Aorta (tissue), 5 donors: ENCODE data around the gene CTSW. TPM values are rescaled to one million over a fixed set of nuclear protein-coding genes. Genes with fewer than 3 reads are reported as not detected.

Experiments used
- ATAC-seq: fragments of 200-7000 bp; cut with Tn5 transposase; one replicate; pipeline ENCODE4 v1.9.1; 2022; ENCODE audit warnings: moderate library complexity; ENCODE audit not compliant: low FRiP score
- DNase-seq, 2 donors: peaks; one replicate each; pipeline ENCODE4 v3.0.0-alpha.2; 2020
- H3K27ac ChIP-seq, 2 donors: one replicate each; pipeline ENCODE4 v1.5.1; 2013; ENCODE audit warnings: low read length in 2 of 2, mild to moderate bottlenecking in 2 of 2, moderate library complexity in 2 of 2, control low read depth in 1 of 2, inconsistent platforms in 1 of 2, low read depth in 1 of 2
- H3K27me3 ChIP-seq, 2 donors: one replicate each; pipeline ENCODE4 v1.6.1; 2013; ENCODE audit warnings: control low read depth in 1 of 2, low read length in 1 of 2, mild to moderate bottlenecking in 1 of 2, moderate library complexity in 1 of 2; ENCODE audit not compliant: insufficient read depth in 2 of 2, control insufficient read depth in 1 of 2
- H3K36me3 ChIP-seq, 2 donors: one replicate each; pipeline ENCODE4 v1.6.1; 2013; ENCODE audit warnings: control low read depth in 1 of 2, low read length in 1 of 2, mild to moderate bottlenecking in 1 of 2; ENCODE audit not compliant: insufficient read depth in 2 of 2, control insufficient read depth in 1 of 2
- H3K4me1 ChIP-seq, 2 donors: one replicate each; pipeline ENCODE4 v1.6.1; 2013; ENCODE audit warnings: low read length in 2 of 2, control low read depth in 1 of 2, mild to moderate bottlenecking in 1 of 2, moderate library complexity in 1 of 2; ENCODE audit not compliant: insufficient read depth in 2 of 2, control insufficient read depth in 1 of 2
- H3K4me3 ChIP-seq, 2 donors: one replicate each; pipeline ENCODE4 v1.5.1; 2013; ENCODE audit warnings: low read length in 2 of 2, control low read depth in 1 of 2, mild to moderate bottlenecking in 1 of 2
- H3K9me3 ChIP-seq: one replicate; pipeline ENCODE4 v1.6.1; 2013; ENCODE audit warnings: mild to moderate bottlenecking, low read length; ENCODE audit not compliant: control insufficient read depth
- WGBS, 2 donors: extraction: QIAGEN DNeasy Blood & Tissue Kit; methylation state at CpG; one replicate each; pipeline ENCODE4 v1.1.7; 2013; 5-methylcytosine and 5-hydroxymethylcytosine counted together
- intact Hi-C, 2 donors: fragments of 100-400 bp; cut with DNase I; formaldehyde crosslinking; loops; one replicate each; pipeline versions ENCODE4 v1.14.2 to v1.15.0; 2022
- polyA plus RNA-seq, 2 donors: library from polyadenylated mRNA; stranded (reverse); fragments of 200-250 nt; gene quantifications; one replicate each; pipeline ENCODE4 v1.2.3, GENCODE V29; 2013
- total RNA-seq, 2 donors: library from RNA; stranded (reverse); fragmentation: NEBNext Ultra II Directional; extraction: Animal tissue kit (Norgen Biotek cat#: 25700); gene quantifications; one replicate each; pipeline ENCODE4 v1.2.1, GENCODE V29; 2021
- donor health status: healthy with polysubstance abuse.
- donor health status: Bipolar disorder and iron deficiency.
- donor health status: DM: no; HTN: no; CAD: no.
- donor health status: DM: no; HTN: no; CAD: no.
- donor health status: DM: yes; HTN: yes; CAD: no.

The CTSW gene
- total and polyA plus RNA-seq, 4 donors: 1.8 to 3.9 (median 2.3) TPM

DNA sequence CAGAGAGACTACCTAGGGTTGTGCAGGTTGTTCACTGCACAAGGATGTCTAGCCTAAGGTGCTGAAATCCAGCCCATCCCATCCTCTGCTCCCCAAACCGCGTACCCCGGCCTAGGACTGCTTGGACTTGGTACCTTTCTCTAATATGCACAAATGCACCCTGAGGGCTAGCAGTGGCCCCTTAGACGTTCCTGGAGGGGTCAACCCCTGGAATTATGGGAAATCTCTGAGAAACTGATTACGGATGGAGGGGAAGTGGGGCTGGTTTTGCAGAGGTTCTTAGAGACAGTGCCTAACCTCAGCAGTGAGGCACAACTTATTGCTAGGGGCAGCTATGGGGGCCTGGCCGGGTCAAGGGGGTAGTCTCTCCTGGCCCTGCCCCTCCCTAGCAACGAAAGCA is 36.8 kb downstream of the CTSW start:
- WGBS, 2 donors: 51 to 56% methylated on average over 7 of the region's 7 CpGs
- no peak for ATAC-seq
- intact Hi-C loops: no loop called here

DNA sequence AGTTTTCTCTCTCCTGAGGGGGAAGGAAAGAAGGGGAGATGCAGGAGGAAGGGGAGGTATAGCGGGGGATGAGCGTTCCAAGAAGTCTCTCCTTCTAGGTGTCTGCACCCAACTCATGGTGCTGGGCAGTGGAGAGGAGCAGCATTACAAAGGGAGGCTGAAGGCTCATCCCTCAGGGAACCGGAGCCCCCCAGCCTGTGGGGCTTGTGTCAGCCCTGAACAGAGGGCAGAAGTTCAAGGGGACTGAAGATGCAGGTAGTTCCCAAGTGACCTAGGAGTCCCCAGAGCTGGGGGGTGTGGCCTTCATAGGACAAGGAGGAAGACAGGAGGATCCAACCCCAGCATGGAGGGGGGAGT is 37.4 kb downstream of the CTSW start:
- DNase-seq (no peak), ATAC-seq (no peak)
- Histone ChIP-seq H3K9me3 (no peaks in the 10 kb centered on the region), H3K36me3 (no peaks in the 10 kb centered on the region), H3K4me3 (no peak overlapping the region), H3K27ac (peak overlapping the region; percentile 23 to 91), H3K27me3 (no peaks in the 10 kb centered on the region), H3K4me1 (peaks cover 0 to 1% of the 10 kb centered on the region in 2 donors)
- intact Hi-C loops: no loop called here
- WGBS, 2 donors: 88 to 100% methylated on average over 3 of the region's 3 CpGs

More for the DNA sequence above, 36.8 kb downstream of the CTSW start:
- Histone ChIP-seq H3K9me3 (no peaks in the 10 kb centered on the region), H3K27ac (peak overlapping the region; percentile 45 to 91), H3K4me1 (peaks cover 0 to 1% of the 10 kb centered on the region in 2 donors), H3K4me3 (no peak overlapping the region), H3K27me3 (no peaks in the 10 kb centered on the region), H3K36me3 (no peaks in the 10 kb centered on the region)
- DNase-seq: no peak

DNA sequence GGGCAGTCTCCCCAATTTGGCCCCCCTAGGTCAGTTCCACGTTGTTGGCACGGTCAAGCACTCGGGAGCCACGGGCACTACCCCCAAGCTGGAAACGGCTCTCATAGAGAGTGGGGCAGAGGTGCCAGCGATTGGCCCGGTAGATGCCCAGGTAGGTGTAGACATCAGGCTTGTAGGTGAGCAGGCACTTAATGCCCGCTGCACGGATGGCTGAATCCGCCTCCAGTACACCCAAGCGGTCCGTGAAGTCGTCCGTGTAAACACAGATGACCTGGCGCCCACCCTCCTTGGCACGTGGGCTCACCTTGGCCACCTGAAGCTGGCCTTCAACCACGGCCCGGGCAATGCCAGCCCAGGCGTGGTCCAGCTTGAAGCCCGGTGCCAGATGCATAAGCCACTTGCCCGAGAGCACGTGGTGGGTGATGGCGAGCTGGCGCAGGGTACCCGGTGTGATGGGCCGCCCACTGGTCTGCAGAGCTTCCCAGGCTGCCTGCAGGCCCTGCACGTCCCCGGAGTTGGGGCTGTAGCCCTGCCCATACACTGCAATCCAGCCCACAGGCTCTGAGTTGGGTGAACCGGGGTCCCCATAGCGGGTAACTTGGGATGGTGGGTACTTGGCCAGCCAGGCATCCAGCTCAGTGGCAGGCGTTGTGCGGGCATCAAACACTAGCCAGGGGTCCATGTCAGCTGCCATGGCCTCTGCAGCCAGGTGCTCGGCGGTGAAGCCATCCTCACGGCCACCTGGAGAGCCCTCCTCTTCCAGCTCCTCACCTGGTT is 38.0 kb downstream of the CTSW start:
- H3K27me3 ChIP-seq: no peaks in the 10 kb centered on the region
- H3K9me3 ChIP-seq: no peaks in the 10 kb centered on the region
- intact Hi-C loops: loop anchor here in 1 of 2 donors (2.0 kb wide), 1 partner anchor 29 kb away; the partner anchor contains the start of gene FIBP
- DNase-seq (no peak), ATAC-seq (no peak)
- H3K4me1 ChIP-seq: peaks cover 0 to 1% of the 10 kb centered on the region in 2 donors
- 58 to 59% methylated on average over 35 of the region's 35 CpGs for WGBS, 2 donors
- peak overlapping the region; percentile 68 to 89 for H3K4me3 ChIP-seq
- H3K36me3 ChIP-seq: no peaks in the 10 kb centered on the region
- H3K27ac ChIP-seq: peak overlapping the region; percentile 83 to 91

DNA sequence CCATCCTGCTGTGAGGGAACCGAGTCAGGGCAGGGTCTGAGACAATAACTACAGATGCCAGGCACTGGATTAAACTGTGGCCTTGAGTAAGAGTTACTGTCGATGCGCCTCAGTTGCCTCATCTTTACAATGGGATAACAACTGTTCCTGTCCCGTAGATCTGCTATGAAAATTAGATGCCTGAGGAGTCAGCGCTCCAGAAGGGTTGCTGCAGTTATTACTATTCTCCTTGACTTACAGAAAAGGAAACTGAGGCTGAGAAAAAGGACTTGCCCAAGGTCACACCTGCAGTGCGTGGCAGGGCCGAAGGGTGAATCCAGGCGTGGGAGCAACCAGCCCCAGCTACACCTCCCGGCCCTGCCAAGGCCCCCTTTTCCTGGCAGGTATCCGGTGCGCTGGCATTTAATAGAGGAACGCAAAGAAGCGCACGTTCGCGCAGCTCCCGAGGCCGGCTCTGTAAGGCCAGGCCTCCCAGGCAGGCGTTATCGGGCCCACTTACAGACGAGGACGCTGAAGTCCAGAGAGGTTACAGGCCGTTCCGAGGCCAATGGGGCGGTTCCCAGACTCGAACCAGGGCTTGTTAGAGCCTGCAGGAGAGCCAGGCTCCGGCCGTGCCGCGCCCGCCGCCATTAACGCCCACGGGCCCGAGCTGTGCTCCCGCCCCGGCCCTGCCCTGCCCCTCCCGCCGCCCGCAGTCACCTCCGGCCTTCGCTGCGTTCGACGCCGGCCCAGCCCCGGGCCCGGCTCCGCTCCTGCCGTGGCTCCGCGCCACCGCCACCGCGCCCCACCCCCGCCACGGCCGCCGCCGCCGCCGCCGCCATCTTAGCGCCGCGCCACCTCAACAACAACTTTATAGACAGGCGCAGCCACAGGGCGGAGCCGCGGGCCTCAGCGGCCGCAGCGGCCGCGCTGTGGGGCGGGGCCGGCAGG is 38.8 kb downstream of the CTSW start, which contains the start of gene C11orf68:
Gene C11orf68, minus strand, starts transcription at position 852 of the 930 bp plus-strand sequence. Its CDS starts 31 bp downstream, at position 821.
- ATAC-seq (no peak), DNase-seq (peak in 1 of 2 donors; percentile 66)
- Histone ChIP-seq H3K27ac (peak within 1 kb of the TSS; percentile 83 to 91), H3K9me3 (no peaks in the 10 kb centered on the region), H3K4me1 (peaks cover 0 to 1% of the 10 kb centered on the region in 2 donors), H3K36me3 (no peaks in the 10 kb centered on the region), H3K27me3 (no peaks in the 10 kb centered on the region), H3K4me3 (peak within 1 kb of the TSS; percentile 68 to 89)
- WGBS, 2 donors: 3 to 4% methylated on average over 71 to 77 of the region's 77 CpGs
- intact Hi-C loops: loop anchor here in 1 of 2 donors (1.0 to 2.0 kb wide), 3 partner anchors 30 to 60 kb away; partner anchors contain the start of genes CFL1, FIBP and SART1

DNA sequence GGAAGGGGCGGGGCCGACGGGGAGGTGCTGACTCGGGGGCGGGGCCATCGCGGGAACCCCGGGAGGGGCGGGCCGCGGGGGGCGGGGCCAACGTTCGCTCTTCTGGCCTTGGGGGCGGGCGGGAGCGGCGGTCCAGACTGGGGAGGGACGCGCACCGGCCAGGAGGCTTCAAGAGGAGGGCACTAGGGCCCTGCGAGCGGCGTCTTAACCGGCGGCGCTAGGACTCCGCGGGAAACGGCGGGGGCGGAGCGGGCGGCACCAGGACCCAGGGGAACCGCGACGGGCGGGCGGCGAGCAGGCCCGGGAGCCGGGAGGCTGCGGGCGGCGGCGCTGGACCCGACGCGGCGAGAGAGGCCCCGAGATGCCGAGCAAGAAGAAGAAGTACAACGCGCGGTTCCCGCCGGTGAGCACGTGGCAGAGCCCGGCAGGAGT is 39.5 kb downstream of the CTSW start, which contains the start of gene DRAP1:
Gene DRAP1, plus strand, starts transcription at position 286 of the 432 bp plus-strand sequence. Its CDS starts 76 bp downstream, at position 362.
- H3K36me3 ChIP-seq: no peaks in the 10 kb centered on the region
- H3K4me3 ChIP-seq: peak within 1 kb of the TSS; percentile 68 to 89
- DNase-seq (peak; percentile 99 to 100), ATAC-seq (peak; percentile 95)
- peaks cover 0 to 1% of the 10 kb centered on the region in 2 donors for H3K4me1 ChIP-seq
- H3K9me3 ChIP-seq: no peaks in the 10 kb centered on the region
- H3K27me3 ChIP-seq: no peaks in the 10 kb centered on the region
- 1 to 2% methylated on average over 18 to 59 of the region's 59 CpGs for WGBS, 2 donors
- peak within 1 kb of the TSS; percentile 83 to 91 for H3K27ac ChIP-seq
- intact Hi-C loops: loop anchor here in 1 of 2 donors (1.0 to 2.0 kb wide), 3 partner anchors 30 to 61 kb away; partner anchors contain the start of genes CFL1, FIBP and SART1

DNA sequence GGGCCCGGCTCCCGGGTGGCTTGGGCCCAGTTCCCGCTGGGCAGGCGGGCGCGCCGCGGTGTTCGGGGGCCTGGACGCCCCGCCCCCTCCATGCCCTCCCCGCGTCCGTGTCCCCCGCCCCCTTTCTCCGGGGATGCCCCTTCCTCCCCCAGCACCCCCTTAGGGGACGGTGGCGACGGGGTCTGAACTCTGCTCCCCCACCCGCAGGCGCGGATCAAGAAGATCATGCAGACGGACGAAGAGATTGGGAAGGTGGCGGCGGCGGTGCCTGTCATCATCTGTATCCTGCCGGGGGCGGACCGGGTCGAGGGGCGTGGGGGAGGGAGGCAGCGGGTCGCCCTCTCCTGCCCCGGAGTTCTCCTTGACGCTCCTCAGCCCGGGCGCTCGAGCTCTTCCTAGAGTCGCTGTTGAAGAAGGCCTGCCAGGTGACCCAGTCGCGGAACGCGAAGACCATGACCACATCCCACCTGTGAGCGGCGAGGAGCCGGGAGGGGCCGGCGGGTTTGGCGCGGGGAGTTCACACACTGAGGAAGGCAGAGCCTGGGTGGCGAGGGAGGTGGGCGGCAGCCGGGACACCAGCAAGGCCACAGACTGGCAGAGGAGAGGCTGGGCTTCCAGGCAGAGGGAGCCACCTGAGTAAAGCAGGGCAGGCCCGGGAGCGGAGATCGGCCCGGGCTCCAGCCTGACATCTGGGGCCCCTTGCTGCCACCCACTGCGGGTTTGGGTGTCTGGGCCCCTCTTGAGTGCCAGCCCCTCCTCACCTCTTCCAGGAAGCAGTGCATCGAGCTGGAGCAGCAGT is 40.1 kb downstream of the CTSW start:
- peak overlapping the region in 1 of 2 donors; percentile 74 for H3K27ac ChIP-seq
- WGBS, 2 donors: 0 to 1% methylated on average over 51 to 60 of the region's 60 CpGs
- H3K27me3 ChIP-seq: no peaks in the 10 kb centered on the region
- peak in 1 of 2 donors; percentile 77 for DNase-seq
- H3K9me3 ChIP-seq: no peaks in the 10 kb centered on the region
- peaks cover 0 to 1% of the 10 kb centered on the region in 2 donors for H3K4me1 ChIP-seq
- no peaks in the 10 kb centered on the region for H3K36me3 ChIP-seq
- intact Hi-C loops: loop anchor here (1.0 to 5.0 kb wide), 5 partner anchors 31 to 61 kb away; partner anchors contain the start of genes FIBP (in 2 of the 2), SART1 (in 2 of the 2) and CFL1 (in 1 of the 2)
- peak overlapping the region; percentile 51 to 64 for H3K4me3 ChIP-seq
- peak; percentile 42 for ATAC-seq

DNA sequence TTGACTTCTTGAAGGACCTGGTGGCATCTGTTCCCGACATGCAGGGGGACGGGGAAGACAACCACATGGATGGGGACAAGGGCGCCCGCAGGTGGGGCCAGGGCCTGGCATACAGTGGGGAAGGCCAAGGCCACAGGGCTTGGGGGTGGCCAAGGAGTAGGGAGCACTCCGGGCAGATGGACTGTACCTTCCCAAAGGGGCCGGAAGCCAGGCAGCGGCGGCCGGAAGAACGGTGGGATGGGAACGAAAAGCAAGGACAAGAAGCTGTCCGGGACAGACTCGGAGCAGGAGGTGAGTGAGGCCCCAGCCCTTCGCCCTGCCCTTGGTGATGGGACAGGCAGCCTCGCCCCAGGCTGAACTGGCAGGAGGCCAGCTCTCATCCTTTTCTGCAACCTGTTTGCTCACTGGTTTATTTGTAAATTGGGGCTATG is 40.8 kb downstream of the CTSW start:
- H3K27ac ChIP-seq: no peak overlapping the region
- intact Hi-C loops: loop anchor here in 1 of 2 donors (5.0 kb wide), 2 partner anchors 33 to 42 kb away; partner anchors contain the start of genes FIBP and SART1
- no peak for DNase-seq
- peak overlapping the region in 1 of 2 donors; percentile 51 for H3K4me3 ChIP-seq
- H3K9me3 ChIP-seq: no peaks in the 10 kb centered on the region
- H3K27me3 ChIP-seq: no peaks in the 10 kb centered on the region
- H3K4me1 ChIP-seq: peaks cover 0 to 1% of the 10 kb centered on the region in 2 donors
- ATAC-seq: no peak
- WGBS, 2 donors: 55 to 66% methylated on average over 15 of the region's 15 CpGs
- H3K36me3 ChIP-seq: no peaks in the 10 kb centered on the region
